Measurements from ENCODE around the gene SCAPER. TPM values are rescaled to one million over a fixed set of nuclear protein-coding genes. Genes with fewer than 3 reads are reported as not detected.

Gene SCAPER
- total and polyA plus RNA-seq, 2 of the 4 experiments (the other 2 are of a cell fraction) = 2.9 to 9.7 TPM

DNA sequence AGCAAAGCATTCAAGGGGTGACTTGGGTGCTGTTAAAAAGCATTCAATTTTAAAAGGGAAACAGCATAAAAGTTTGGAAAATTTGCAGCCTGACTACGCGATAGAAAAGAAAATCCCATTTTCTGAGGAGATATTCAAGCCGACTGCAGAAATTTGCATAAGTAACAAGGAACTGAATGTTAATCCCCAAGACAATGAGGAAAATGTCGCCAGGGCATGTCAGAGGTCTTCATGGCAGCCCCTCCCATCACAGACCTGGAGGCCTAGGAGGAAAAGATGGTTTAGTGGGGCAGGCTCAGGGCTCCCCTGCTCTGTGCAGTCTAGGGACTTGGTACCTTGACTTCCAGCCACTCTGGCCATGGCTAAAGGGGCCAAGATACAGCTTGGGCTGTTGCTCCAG is 475.5 kb downstream of the SCAPER start:
- POLR2A ChIA-PET (ENCODE audit: unreplicated experiment) = no interaction called here
- Histone ChIP-seq H3K4me2 (ENCODE audit: low read depth, low read length) (no peak overlapping the region), H3K4me3 (ENCODE audit: insufficient read depth, low read depth, low read length) (no peak overlapping the region), H2BK15ac (ENCODE audit: low read depth, low read length) (no peak overlapping the region), H3K9me3 (ENCODE audit: control insufficient read depth, insufficient read depth, low read length) (no peaks in the 10 kb centered on the region), H2AFZ (replicated peaks; ENCODE audit: low read length, poor library complexity) (no peak overlapping the region), H3K4ac (ENCODE audit: low read depth, low read length) (no peak overlapping the region), H4K20me1 (ENCODE audit: insufficient read depth, low read length) (no peaks in the 10 kb centered on the region), H3K79me1 (ENCODE audit: low read depth in 1 of 2, low read length in 2 of 2) (no peaks in the 10 kb centered on the region; a peak in 1 of 4 replicates), H3K27ac (ENCODE audit: insufficient read depth, low read length) (no peak overlapping the region), H3K9ac (ENCODE audit: low read depth, low read length) (no peak overlapping the region), H2BK20ac (ENCODE audit: low read depth, low read length) (no peak overlapping the region), H2BK120ac (ENCODE audit: low read depth, low read length) (no peak overlapping the region), H3K56ac (ENCODE audit: extremely low read depth, insufficient read depth, low read length) (no peak overlapping the region), H4K8ac (ENCODE audit: low read depth in 2 of 2, low read length in 2 of 2) (no peak overlapping the region), H2AK5ac (ENCODE audit: low read depth, low read length) (no peak overlapping the region), H4K91ac (ENCODE audit: insufficient read depth, low read depth, low read length) (no peak overlapping the region), H3K27me3 (ENCODE audit: control insufficient read depth, insufficient read depth, low read length) (no peaks in the 10 kb centered on the region), H4K5ac (ENCODE audit: low read depth, low read length) (no peak overlapping the region), H3K36me3 (ENCODE audit: control insufficient read depth, insufficient read depth, low read length) (no peaks in the 10 kb centered on the region), H3K18ac (ENCODE audit: low read depth, low read length) (no peak overlapping the region), H3K23ac (ENCODE audit: low read depth, low read length) (no peak overlapping the region), H3K14ac (replicated peaks; ENCODE audit: low read depth, low read length) (no peak overlapping the region), H3K4me1 (ENCODE audit: control insufficient read depth, insufficient read depth, low read length) (no peaks in the 10 kb centered on the region; the same call in 1 of the 2 replicates), H3K9me1 (ENCODE audit: insufficient read depth, low read length) (peaks cover 2% of the 10 kb centered on the region; the same call in 1 of the 2 replicates), H2AK9ac (replicated peaks; ENCODE audit: low read depth, low read length, poor library complexity) (no peak overlapping the region), H2BK5ac (ENCODE audit: low read depth, low read length, poor library complexity, severe bottlenecking) (no peak overlapping the region)
- in situ Hi-C loops (cut with MboI; ENCODE audit: low sequenced_read_pairs) = no loop called here
- dilution Hi-C loops (cut with HindIII; ENCODE audit: low sequenced_read_pairs, unreplicated experiment) = no loop called here
- ATAC-seq (ENCODE audit: low read depth) (no peak), DNase-seq (no peak)
- BruUV-seq (replicated peaks) = no TSS peak
- intact Hi-C loops (cut with micrococcal nuclease) = no loop called here
- WGBS, 2 experiments (ENCODE audit: extremely low coverage in 2 of 2, insufficient read length in 1 of 2) = 40% methylated on average over 1 of the region's 4 CpGs; no CpG with 5 or more reads in 1 of the 2 experiments
- TF ChIP-seq POLR2A (IDR thresholded peaks at IDR 0.05; ENCODE audit: low read depth, low read length) = no peak
- no peak for TF ChIP-seq FOS (IDR thresholded peaks at IDR 0.05; ENCODE audit: low read depth, low read length)
- TF ChIP-seq, protein P1, sequence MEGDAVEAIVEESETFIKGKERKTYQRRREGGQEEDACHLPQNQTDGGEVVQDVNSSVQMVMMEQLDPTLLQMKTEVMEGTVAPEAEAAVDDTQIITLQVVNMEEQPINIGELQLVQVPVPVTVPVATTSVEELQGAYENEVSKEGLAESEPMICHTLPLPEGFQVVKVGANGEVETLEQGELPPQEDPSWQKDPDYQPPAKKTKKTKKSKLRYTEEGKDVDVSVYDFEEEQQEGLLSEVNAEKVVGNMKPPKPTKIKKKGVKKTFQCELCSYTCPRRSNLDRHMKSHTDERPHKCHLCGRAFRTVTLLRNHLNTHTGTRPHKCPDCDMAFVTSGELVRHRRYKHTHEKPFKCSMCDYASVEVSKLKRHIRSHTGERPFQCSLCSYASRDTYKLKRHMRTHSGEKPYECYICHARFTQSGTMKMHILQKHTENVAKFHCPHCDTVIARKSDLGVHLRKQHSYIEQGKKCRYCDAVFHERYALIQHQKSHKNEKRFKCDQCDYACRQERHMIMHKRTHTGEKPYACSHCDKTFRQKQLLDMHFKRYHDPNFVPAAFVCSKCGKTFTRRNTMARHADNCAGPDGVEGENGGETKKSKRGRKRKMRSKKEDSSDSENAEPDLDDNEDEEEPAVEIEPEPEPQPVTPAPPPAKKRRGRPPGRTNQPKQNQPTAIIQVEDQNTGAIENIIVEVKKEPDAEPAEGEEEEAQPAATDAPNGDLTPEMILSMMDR (conservative IDR thresholded peaks at IDR 0.05; ENCODE audit: low read depth, low read length) = no peak
- TF ChIP-seq MXI1 (IDR thresholded peaks at IDR 0.05; ENCODE audit: borderline replicate concordance, low read depth, low read length) = no peak
- CTCF ChIA-PET = no interaction called here
